Liver (tissue), 3 donors: ENCODE data around the gene NAA40.

Experiments used
- GABPA ChIP-seq, 2 donors: IDR thresholded peaks in 1 of 2; conservative IDR thresholded peaks in 1 of 2; 2 replicates each; pipeline ENCODE4 v1.6.1; 2016; ENCODE audit warnings: antibody characterized with exemption in 2 of 2, mild to moderate bottlenecking in 1 of 2, moderate library complexity in 1 of 2
- JUND ChIP-seq, 2 donors: IDR thresholded peaks; 2 replicates each; pipeline ENCODE4 v1.6.1; 2016; ENCODE audit warnings: antibody characterized with exemption in 2 of 2
- RAD21 ChIP-seq, 2 donors: IDR thresholded peaks; 2 replicates each; pipeline ENCODE4 v1.6.1; 2016; ENCODE audit warnings: antibody characterized with exemption in 2 of 2, mild to moderate bottlenecking in 2 of 2
- RXRA ChIP-seq, 2 donors: IDR thresholded peaks; 2 replicates each; pipeline ENCODE4 v1.6.1; 2017 to 2018; ENCODE audit warnings: antibody characterized with exemption in 2 of 2, mild to moderate bottlenecking in 1 of 2
- SP1 ChIP-seq: IDR thresholded peaks from 2 replicates; pipeline ENCODE4 v1.6.1; 2018; ENCODE audit warnings: antibody characterized with exemption, mild to moderate bottlenecking
- YY1 ChIP-seq: IDR thresholded peaks from 2 replicates; pipeline ENCODE4 v1.6.1; 2016; ENCODE audit warnings: antibody characterized with exemption, mild to moderate bottlenecking
- TF ChIP-seq, protein P1 (sequence below): fragments of 150-350 bp; IDR thresholded peaks from 2 replicates; pipeline ENCODE4 v1.5.1; 2017; ENCODE audit warnings: improper control_type of control experiment, low read depth, low read length; ENCODE audit not compliant: missing input control
- TF ChIP-seq, protein P2 (sequence below): IDR thresholded peaks from 2 replicates; pipeline ENCODE4 v1.6.1; 2016; ENCODE audit warnings: antibody characterized with exemption, mild to moderate bottlenecking
- TF ChIP-seq, protein P3 (sequence below): IDR thresholded peaks from 2 replicates; pipeline ENCODE4 v1.6.1; 2016; ENCODE audit warnings: antibody characterized with exemption
- donor health status: healthy.
- donor health status: healthy.

DNA sequence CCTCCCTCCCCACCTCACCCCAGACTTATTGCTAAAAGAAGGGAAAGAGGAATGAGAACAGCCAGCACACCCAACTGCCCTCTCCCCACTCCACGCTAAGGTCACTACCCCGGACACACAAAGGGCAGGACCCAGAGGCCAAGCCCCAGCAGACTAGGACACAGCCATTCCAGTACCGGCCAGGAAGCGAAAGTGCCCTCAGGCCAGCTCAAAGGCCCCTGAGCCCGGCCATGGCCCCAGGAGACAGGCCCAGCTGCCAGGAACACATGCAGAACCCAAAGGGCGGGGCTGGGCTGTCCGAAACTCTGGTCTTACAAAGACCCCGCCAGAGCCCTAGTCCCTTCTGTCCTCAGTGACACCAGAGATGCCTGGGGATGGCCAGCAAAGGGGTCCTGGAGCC is 27.4 kb upstream of the NAA40 start:
- TF ChIP-seq, protein P1, sequence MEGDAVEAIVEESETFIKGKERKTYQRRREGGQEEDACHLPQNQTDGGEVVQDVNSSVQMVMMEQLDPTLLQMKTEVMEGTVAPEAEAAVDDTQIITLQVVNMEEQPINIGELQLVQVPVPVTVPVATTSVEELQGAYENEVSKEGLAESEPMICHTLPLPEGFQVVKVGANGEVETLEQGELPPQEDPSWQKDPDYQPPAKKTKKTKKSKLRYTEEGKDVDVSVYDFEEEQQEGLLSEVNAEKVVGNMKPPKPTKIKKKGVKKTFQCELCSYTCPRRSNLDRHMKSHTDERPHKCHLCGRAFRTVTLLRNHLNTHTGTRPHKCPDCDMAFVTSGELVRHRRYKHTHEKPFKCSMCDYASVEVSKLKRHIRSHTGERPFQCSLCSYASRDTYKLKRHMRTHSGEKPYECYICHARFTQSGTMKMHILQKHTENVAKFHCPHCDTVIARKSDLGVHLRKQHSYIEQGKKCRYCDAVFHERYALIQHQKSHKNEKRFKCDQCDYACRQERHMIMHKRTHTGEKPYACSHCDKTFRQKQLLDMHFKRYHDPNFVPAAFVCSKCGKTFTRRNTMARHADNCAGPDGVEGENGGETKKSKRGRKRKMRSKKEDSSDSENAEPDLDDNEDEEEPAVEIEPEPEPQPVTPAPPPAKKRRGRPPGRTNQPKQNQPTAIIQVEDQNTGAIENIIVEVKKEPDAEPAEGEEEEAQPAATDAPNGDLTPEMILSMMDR: no peak
- TF ChIP-seq RXRA (IDR thresholded peaks at IDR 0.05): no peak
- TF ChIP-seq, protein P2, sequence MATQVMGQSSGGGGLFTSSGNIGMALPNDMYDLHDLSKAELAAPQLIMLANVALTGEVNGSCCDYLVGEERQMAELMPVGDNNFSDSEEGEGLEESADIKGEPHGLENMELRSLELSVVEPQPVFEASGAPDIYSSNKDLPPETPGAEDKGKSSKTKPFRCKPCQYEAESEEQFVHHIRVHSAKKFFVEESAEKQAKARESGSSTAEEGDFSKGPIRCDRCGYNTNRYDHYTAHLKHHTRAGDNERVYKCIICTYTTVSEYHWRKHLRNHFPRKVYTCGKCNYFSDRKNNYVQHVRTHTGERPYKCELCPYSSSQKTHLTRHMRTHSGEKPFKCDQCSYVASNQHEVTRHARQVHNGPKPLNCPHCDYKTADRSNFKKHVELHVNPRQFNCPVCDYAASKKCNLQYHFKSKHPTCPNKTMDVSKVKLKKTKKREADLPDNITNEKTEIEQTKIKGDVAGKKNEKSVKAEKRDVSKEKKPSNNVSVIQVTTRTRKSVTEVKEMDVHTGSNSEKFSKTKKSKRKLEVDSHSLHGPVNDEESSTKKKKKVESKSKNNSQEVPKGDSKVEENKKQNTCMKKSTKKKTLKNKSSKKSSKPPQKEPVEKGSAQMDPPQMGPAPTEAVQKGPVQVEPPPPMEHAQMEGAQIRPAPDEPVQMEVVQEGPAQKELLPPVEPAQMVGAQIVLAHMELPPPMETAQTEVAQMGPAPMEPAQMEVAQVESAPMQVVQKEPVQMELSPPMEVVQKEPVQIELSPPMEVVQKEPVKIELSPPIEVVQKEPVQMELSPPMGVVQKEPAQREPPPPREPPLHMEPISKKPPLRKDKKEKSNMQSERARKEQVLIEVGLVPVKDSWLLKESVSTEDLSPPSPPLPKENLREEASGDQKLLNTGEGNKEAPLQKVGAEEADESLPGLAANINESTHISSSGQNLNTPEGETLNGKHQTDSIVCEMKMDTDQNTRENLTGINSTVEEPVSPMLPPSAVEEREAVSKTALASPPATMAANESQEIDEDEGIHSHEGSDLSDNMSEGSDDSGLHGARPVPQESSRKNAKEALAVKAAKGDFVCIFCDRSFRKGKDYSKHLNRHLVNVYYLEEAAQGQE: no peak
- TF ChIP-seq YY1: no peak
- no peak for TF ChIP-seq SP1
- TF ChIP-seq GABPA (IDR thresholded peaks at IDR 0.05 in 1 of 2, conservative IDR thresholded peaks at IDR 0.05 in 1 of 2): no peak
- TF ChIP-seq RAD21 (IDR thresholded peaks at IDR 0.05): no peak
- TF ChIP-seq JUND (IDR thresholded peaks at IDR 0.05): no peak
- TF ChIP-seq, protein P3, sequence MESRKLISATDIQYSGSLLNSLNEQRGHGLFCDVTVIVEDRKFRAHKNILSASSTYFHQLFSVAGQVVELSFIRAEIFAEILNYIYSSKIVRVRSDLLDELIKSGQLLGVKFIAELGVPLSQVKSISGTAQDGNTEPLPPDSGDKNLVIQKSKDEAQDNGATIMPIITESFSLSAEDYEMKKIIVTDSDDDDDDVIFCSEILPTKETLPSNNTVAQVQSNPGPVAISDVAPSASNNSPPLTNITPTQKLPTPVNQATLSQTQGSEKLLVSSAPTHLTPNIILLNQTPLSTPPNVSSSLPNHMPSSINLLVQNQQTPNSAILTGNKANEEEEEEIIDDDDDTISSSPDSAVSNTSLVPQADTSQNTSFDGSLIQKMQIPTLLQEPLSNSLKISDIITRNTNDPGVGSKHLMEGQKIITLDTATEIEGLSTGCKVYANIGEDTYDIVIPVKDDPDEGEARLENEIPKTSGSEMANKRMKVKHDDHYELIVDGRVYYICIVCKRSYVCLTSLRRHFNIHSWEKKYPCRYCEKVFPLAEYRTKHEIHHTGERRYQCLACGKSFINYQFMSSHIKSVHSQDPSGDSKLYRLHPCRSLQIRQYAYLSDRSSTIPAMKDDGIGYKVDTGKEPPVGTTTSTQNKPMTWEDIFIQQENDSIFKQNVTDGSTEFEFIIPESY: no peak
